LoVo (cell line): ENCODE results near the gene RAI14.
"Not testable (repeated sequence)": the region's sequence is repeated elsewhere in the genome, so short reads cannot be mapped to it uniquely, and the experiment has no call there.

Experiments
- DNase-seq: peaks from one replicate; pipeline ENCODE4 v3.0.0-alpha.2; 2016; ENCODE audit warnings: low spot score

The RAI14 gene

DNA sequence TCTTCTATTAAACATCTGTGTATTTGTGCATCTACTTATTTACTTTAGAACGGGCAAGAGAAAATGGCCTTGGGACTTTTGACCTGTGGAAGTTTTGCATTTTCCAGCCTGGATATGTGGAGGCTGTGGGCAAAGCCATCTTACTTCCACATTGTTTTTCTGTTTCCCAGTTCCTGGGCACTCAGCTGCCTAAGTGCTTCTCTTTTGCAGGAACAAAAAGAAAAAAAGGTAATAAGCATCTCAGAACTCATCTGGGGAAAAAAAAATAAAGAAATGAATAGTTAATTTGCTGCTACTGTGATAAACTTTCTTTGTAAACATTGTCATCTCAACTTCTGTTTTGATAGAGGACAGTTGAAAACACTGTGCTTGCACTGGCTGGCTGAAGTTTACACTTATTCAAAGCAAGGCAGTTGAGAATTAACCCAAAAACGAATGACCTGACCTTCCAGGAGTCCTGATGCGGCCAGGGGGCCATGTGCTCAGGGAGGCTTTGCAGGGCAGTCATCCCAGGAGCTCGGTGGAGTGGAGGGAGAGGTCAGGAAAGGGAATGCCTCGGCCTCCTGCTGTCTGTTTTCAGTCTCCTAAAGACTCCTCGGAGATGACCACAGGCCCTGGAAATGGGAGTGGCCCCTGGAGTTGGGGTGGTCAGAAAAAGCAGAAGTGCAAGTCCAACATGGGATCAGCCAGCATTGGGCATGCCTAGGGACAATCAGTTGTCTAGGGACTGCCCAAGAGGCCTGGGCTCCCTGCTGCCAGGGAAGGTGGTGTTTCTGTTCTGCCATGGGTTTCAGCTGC, 75.5 kb downstream of the RAI14 start:
- DNase-seq: no peak

DNA sequence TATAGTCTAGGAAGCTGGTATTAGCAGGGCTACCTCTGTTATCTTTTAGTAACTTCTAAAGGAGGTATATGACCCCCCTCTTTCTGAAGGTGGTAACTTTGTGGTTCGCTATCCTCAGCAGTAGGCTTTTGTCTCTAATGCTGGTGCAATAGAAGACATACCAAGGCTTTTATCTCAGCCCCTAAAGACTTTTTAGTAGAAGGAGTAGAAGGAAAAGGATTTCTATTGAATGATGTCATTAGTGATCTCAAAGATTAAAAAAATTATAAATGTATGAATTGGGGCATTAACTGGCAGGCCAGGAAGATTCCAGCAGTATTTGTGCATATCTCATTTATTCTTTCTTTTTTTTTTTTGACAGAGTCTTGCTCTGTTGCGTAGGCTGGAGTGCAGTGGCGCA, 78.2 kb downstream of the RAI14 start:
- DNase-seq: no peak

DNA sequence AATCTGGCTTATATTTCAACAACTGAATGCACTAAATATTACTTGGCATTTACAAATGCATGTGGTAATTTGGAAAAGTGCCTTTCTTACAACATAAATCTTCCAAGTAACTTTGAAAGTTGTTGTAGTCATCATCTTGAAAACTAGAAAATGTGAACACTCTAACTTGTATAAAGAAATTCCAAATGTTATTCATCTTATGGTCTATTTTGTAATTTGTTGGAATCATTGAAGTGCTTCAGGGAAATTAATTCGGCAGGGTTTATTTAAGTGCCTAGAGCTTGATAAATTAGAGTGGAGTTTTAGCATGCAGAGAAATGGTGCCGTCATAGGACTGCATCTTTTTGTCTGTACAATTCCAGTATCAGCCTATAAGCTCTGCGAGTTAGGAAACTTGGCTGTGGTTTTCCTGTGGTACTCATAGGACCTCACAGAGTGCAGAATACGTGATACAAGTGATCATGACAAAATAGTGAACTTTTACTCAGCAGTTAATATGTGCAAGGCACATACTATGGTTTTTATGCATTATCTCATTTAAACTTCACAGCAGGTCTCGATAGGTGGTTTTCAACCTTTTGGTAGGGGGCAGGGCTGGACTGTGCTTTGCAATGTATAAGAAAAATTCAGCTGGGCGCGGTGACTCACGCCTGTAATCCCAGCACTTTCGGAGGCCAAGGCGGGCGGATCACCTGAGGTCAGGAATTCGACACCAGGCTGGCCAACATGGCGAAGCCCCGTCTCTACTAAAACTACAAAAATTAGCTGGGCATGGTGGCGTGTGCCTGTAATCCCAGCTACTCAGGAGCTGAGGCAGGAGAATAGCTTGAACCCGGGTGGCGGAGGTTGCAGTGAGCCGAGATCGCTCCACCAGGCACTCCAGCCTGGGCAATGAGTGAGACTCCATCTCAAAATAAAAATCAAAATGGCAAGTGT, 79.6 kb downstream of the RAI14 start:
- DNase-seq: no peak

DNA sequence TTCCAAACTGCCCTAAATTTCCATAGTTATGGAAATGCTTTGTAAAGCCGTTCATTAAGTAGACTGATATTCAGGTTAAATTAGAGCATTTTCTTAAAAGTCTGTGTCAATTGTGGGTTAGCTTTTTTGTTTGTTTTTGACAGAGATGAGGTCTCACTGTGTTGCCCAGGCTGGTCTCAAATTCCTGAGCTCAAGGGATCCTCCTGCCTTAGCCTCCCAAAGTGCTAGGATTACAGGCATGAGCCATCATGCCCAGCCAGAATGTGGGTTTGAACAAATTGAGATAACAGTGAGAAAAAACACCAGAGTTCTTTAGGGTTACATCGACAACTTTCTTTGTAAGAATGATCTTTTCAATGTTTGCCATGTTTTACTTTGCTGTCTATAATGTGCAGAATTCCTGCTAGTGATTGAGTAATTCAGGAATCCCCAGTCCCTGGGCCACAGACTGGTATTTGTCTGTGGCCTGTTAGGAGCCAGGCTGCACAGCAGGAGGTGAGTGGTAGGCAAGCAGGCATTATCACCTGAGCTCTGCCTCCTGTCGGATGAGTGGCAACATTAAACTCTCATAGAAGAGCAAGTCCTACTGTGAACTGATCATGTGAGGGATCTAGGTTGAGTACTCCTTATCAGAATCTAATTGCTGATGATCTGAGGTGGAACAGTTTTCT, 80.5 kb downstream of the RAI14 start:
- DNase-seq: no peak

DNA sequence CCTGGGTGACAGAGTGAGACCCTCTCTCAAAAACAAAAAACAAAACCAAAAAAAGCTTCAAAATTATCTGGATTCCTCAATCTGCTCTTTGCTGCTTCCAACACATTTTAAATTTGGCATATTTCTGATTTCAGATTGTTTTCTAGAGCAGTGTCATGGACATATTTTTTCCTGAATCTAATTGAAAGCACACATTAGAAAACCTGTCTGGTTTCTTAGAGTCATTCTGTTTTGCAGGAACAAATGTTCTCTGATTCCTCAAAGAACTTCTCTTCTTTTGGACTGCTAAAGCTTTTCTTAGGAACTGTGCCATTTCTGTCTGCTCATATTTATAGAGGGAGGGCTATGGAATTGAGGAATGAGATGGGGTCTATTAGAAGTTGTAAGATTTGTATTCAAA, 81.6 kb downstream of the RAI14 start:
- DNase-seq: no peak

DNA sequence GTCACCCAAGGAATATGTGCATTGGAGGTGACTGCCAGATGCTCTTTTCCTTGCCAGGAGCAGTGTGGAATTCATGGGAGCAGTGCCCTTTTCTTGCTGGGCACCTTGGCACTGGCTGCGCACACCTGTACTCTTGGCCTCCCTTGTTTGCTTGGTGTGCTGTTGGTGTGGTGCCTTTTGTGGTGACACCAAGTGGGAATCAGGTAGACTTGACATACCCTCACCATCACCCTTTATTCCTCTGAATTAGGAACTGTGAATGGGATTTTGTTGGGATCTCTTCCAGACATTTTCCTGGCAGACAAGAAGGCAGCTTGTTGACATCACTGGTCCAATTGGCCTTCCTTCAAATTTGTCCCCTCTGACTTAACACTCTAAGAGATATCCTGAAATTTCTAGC, 82.3 kb downstream of the RAI14 start:
- no peak for DNase-seq

DNA sequence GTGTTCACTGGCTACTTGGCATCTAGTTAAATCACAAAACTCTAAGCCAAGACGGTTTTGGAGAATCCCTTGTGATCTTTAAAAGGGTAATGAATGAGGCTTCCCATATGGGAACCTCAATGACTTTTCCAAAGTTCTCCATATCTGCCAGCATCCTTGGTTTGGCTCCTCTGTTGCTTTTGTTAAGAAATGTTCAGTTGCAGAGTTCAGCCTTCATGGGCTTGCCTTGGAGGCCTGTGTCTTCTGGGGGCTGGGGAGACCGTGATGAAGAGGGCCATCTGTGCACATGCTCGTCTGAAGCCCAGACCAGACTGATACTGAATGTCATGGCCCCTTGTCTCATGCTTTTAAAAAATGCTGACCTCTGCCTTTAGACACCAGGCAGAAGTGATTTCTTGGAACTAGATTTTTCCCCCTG, 84.3 kb downstream of the RAI14 start:
- DNase-seq: no peak

DNA sequence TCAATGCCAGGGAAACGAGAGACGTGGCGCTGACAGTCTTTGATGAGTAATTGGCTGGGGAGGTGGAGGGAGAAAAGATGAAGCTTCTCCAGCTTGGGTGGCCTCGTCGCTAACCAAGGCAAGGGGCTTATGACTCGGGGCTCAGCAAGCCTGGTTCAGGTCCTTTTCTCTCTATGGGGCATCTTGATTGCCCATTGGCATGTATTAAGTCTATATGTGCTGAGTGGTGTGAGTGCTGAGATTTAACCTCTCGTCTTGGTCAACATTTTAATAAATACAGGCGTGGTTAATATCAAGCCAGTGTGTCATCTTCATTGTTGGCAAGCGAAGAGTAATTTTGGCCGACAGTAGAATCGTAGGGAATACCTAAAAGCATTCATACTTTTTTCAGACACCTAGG, 85.9 kb downstream of the RAI14 start:
- no peak for DNase-seq

DNA sequence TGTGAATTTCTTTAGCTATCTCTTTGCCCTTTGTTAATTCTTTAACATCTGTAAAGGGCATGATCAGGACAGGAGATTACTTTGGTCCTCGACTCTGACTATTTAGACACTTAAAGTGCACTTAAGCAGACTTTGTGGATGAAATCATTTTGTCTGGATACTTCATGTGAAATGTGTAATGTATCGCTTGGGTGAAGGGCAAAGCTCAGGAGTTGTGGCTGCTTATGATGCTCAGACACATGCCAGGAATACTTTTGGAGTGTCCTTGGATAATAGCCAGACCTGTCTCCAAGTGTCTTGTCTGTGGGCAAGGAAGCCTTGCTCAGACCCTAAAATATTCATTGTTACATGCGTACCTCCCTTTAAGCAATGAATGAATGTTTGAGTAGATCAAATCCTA, 87.8 kb downstream of the RAI14 start:
- no peak for DNase-seq

DNA sequence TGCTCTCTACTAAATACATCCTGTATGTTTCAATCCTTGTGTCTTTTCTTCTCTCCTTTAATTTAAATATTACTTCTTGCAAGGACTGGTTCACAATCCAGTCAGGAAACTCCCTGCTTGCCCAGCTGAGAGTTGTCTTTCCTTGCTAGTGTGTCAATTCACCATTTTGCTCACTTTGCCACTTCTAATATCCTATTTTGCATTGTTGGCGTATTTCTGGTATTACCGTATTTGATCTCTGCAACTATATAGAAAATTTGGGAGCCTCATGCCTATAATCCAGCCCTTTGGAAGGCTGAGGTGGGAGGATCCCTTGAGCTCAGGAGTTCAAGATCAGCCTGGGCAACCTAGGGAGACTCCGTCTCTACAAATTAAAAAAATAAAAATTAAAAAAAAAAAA, 92.3 kb downstream of the RAI14 start:
- DNase-seq: no peak

DNA sequence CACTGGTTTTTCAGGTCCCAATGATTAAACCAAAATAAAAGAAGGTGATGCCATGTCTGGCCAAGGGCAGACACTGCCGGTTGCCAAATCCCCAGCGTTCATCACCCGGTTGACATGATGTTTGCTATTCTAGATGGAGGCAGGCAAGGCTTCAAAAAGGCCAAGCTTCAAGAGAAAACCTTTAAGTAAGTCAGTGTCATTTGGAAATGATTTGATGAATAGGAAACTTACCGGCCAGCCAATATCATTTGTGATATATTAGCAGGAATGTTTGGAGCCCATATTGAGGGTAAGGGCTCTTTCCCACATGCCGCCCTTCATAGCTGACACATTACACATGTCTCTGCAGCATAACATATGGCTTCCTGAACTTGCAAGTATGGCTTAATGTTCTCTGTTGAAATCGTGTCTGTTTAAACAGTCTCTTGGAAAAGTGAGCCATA, 93.3 kb downstream of the RAI14 start:
- DNase-seq: no peak

DNA sequence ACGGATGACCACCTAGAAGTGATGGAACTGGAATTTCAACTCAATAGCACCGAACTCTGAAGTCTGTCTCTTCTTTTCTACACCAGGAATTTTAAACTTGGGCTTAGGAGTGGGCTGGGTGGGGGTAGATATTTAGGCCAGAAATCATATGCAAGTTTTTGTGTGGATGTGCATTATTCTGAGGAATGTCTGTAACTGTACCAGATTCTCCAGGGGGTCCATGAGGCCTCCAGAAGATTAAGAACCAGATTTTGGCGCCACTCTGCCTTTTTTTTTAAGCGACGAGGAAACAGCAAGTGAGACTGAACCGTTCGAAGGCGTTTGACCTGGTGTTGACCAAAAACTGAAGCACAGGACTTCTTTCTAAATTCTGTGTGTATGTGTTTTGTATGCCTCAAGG, 94.1 kb downstream of the RAI14 start:
- DNase-seq: no peak

DNA sequence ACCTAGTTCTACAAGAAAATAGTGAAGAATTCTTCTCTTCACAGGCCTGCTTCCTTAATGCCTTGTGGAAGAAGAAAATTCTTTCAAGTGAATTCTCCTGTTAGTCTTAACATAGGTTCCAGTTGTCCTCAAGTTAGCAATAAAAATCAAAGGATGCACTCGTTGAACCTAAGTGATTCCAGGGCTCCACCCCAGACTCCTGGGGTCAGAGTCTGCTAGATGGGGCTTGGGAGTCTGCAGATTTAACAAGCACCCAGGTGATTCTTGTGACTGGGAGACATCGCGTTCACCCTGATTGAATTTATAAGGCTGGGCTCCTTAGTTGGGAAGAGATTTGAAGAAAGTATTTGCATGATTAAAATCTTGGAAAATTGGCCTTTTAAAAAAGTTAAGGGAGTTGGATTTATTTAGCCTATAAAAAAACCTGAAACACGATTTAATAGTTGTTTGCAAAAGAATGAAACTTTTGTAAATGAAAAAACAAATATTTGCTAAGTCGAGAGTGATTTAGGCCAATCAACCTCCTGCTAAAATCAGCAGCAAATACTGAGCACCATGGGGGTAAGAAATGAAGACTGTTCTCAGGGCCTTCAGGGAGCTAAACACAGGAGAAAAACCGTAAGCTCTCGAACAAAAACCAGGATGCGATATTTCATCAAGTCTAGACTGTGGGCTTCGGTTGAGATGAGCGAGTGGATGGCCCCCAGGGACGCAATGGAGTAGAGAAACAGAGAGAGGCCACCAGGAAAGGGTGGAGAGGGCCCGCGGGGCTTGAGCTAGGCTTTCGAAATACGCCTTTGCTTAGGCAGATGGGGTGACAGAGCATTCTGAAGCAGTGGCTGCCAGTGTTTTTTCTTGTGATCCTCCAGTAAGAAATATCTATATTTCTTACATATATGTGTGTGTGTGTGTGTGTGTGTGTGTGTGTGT, 95.9 kb downstream of the RAI14 start:
- no peak for DNase-seq

DNA sequence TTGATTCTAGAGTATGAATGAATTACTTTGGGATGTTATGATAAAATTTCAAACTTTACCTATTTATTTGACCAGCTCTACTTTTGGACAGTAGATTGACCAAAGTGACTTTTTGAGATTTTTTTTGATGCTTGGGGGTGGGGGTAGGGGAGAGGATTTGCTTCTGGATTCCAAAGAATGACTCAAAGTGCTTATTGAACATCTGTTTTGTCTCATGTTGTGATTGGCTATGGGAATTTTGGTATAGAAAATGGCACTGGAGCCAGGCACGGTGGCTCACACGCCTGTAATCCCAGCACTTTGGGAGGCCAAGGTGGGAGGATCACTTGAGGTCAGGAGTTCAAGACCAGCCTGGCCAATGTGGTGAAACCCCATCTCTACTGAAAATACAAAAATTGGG, 97.1 kb downstream of the RAI14 start:
- not testable (repeated sequence) for DNase-seq

DNA sequence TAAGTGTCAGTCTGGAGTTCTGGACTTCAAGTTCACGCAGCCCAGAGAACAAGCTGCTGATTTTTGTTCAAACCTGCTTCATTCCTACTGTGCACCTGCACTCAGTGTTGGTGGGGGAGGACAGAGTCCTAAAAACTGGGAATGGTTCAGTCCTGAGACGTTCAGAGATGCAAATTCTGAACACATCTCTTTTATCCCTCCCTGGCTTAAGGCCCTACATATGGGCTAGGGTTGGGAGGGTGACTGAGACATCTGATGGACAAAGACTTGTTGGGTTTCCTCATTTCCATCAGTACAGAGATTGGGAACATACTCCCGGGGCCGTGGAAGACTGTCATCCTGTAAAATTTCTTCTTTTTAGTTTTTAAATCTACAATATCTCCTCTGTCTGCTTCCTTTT, 99.8 kb downstream of the RAI14 start:
- no peak for DNase-seq

DNA sequence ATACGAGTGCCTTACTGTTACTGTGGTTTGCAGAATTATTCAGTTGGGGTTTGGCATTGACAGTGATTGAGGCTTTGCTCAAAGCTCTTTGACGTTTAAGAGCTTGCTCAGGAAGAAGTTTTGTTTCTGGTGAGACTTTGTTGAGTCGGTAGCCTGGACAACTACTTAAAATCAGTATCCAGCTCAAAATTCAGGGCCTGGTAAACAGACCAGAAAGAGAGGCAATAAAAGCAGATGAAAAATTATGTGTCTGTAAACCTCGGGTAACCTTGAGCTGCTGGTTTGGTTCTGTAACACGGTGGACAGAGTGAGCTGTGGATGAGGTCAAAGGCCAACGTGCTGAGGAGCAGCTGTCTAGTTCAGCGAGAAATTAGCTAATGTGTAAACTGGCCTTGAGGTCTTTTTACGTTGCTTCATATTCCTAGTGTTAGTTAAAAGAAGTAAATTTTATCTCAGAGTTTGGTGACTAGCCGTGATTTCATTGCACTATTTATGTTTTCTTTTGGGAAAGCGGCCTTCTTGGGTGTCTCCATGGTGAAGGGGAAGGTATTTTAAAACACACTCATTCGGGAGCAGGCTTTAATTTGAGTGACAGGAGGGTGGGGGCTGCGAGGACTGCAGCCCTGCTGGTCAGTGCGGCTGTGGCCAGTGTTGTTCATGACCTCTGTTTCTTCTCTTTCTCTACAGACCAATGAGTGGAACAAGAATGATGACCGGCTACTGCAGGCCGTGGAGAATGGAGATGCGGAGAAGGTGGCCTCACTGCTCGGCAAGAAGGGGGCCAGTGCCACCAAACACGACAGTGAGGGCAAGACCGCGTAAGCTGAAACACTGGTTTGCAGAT, 100.9 kb downstream of the RAI14 start:
- DNase-seq: no peak

DNA sequence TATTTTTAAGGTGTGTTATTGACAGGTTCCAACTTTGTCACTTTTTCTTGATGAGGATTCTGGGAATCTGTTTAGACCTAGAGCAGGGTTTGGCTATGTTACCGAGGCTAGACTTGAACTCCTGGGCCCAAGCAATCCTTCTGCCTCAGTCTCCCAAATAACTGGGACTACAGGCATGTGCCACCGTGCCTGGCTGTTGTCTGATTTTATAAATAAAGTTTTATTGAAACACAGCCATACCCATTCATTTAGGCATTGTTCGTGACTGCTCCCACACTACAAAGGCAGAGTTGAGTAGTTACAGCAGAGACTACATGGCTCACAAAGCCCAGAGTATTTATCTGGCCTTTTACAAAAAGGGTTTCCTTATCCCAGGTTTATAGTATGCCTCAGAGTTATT, 102.4 kb downstream of the RAI14 start:
- no peak for DNase-seq

DNA sequence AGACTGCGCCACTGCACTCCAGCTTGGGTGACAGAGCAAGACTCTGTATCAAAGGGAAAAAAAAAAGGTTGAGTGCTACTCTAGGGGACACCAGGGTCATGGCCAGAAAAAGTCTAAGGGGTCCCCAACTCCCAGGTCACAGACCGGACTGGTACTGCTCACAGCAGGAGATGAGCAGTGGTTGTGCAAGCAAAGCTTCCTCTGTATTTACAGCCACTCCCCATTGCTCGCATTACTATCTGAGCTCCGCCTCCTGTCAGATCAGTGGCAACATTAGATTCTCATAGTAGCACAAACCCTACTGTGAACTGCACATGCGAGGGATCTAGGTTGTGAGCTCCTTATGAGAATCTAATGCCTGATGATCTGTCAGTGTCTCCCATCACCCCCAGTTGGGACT, 103.1 kb downstream of the RAI14 start:
- DNase-seq: not testable (repeated sequence)

DNA sequence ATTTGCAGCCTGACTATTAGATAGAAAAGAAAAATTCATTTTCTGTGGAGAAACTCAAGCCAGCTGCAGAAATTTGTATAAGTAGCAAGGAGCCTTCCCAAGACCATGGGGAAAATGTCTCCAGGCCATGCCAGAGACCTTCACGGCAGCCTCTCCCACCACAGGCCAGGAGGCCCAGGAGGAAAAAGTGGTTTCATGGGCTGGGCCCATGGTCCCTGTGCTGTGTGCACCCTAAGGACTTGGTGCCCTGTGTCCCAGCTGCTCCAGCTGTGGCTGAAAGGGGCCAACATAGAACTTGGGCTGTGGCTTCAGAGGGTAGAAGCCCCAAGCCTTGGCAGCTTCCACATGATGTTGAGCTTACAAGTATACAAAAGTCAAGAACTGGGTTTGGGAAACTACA, 109.5 kb downstream of the RAI14 start:
- no peak for DNase-seq

DNA sequence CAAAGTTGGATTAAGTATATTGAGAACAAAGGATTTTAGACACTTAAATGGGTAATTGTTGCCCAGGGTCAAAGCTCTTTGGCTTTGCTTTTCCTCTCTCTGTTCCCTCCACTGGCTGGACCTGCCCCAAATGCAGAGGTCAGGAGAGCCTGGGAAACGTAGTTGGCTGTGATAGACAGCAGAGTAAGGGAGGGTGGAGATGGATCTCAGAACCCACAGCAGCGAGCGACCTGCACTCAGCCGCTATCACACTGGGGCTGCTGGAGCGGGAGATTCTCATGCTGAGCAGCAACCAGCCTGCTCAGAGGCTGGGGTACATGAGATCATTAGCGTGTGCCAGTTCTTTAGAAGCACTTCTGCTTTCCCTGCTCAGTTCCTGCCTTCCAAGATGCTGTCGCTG, 111.1 kb downstream of the RAI14 start:
- DNase-seq: no peak

DNA sequence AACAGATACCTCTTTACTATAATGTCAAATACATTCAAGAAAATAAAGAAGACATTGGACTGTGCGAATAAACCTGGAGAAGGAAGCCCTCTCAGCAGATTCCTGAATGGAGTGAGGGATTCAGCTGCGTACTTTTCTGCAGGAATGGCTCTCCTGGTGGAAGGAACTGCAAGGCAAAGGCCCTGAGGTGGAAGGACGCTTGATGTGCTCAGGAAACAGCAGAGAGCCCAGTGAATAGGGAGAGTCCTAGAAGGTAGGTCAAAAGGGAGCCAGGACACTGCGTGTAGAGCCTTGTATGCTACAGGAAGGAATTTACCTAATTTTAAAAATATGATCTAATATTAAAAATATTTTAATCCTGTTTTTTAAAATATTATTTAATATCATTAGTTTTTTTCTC, 114.4 kb downstream of the RAI14 start:
- DNase-seq: no peak
